OCI-M1 (cell line): ENCODE data around the gene ADPGK.

Experiments
- DNase-seq: peaks from one replicate; lab custom pipeline; 2025; lab: John Stamatoyannopoulos, UW

The ADPGK gene

DNA sequence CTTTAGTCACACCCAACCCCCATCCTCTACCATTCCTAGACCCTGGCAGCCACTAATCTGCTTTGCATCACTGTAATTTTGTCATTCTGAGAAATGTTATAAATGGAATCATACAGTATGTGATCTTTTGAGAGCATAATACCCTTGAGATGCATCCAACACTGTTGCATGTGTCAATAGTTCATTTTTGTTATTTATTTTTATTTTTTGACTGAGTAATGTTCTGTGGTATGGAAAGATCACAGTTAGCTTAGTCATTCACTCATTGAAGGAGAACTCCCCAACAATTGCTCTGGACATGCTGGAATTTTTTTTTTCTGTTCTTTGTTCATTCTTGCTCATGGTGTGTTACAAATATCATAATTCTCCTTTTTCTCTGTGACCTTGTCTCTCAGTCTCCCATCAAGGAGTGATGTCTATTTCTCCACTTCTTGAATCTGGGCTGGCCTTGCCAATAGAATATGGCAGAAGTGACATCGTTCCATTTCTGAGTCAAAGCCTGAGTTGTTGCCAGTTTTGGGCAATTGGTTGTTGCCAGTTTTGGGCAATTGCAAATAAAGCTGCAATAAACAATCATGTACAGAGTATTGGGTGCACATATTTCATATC lies 6.8 kb upstream of the ADPGK start:
- no peak for DNase-seq

DNA sequence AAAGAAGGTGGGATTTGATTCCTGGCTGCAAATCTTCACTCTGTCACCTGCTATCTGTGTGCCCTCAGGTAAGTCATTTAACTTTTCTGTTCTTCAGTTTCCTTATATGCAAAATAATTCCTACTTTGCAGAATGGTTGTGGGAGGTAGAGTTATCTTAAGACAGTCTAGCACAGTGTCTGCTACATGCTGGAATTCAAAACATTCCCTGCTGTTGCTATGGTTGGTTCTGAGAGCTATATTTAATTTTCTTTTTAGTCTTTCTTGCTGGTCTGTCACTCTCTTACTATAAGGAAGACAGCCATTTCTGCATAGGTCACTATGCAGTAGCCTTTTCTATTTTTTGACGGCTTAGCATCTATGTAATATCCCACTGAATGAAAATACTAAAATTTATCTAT lies 4.0 kb upstream of the ADPGK start:
- no peak for DNase-seq

DNA sequence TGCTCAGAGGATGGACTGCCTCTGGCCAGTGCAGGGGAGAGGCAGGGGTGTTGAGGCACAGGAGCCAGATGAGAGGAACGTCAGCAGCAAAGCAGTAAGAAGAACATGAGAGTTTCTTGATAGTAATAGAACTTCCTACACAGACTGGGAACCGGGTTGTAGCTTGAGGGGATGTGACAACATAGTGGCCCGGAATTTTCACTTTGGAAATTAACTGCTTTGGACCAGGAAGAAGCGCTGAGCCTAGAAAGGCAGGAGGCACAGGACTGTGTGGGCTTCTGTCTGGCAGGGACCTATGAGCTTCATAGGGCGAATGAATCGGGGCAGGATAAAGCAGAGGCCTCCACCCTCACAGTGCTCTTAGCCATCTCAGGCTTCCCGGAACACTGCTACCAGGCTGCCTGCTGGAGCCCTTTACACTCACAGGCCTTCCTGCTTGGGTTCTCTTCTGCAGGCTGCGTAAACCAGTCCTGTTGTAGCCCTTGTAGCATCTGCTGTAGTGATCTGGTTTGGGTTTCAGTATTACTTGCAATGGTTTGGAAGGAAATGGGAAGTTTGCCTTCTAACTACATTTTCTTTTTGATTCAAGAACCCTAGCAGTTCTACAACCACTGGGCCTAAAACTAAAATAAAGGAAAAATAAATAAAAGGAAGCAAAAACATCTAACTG lies 3.3 kb upstream of the ADPGK start:
- no peak for DNase-seq

DNA sequence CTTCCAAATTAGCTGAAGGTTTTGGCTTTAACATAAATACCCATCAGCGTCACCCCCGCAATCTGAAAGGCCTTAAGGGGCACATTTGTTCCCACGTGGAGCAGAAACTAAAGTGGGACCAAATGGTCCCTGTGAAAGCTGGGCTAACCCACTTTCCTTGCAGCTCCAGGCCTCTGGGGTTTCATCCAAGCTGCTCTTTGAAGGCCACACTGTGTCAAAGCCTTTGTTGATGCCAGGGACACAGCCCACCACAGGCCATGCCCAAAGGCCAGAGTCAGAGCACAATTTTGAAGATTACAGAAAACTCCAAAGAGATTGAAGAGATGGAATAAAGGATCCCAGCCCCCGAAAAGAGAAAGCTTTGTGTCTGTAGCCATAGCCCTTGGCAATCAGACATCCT lies 2.7 kb upstream of the ADPGK start:
- DNase-seq = no peak

DNA sequence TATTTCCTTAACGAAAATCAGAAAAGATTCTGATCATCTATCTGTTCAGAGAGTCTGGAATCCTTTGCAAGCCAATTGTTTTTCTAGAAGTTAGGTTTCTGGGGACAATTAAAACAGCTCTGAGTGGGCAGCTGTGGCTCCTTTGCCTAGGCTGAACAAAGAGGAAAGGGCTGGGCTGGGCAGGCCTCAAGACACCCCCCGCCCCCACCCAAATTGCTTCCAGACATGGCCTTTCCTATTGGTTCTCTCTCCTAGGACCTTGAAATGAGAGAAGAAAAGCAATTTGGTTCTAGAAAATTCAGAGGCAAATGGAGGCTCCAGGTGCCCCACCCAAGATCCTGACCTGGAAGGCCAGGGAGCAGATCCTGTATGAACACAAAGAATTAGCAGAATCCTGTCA lies 2.3 kb upstream of the ADPGK start:
- DNase-seq = no peak

GRCh38 chr15:72785432-72785831 lies 1.9 kb upstream of the ADPGK start:
- no peak for DNase-seq

DNA sequence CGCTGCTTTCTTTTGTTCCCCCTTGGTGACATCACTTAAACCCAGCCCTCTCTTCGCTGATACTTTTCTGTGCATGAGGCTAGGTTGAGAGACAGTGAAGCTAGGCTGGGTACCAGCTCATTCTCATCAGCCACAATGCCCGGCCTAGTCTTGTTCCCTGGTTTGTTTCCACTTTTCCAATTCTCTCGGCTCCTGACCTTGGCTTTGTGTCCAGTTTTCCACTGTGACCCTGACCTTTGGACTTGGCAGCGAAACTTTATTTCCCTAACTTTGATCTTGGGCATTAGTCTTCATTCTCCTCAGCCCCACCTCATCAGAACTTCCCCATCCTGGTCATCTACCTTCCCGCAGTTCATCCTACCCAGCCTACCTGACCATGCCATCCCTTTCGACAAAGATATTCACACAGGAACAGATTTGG lies 908 bp upstream of the ADPGK start:
- DNase-seq = no peak

- peak; percentile 88 for DNase-seq
These were observed 436 bp downstream of the ADPGK start for GRCh38 chr15:72783004-72783639.

DNA sequence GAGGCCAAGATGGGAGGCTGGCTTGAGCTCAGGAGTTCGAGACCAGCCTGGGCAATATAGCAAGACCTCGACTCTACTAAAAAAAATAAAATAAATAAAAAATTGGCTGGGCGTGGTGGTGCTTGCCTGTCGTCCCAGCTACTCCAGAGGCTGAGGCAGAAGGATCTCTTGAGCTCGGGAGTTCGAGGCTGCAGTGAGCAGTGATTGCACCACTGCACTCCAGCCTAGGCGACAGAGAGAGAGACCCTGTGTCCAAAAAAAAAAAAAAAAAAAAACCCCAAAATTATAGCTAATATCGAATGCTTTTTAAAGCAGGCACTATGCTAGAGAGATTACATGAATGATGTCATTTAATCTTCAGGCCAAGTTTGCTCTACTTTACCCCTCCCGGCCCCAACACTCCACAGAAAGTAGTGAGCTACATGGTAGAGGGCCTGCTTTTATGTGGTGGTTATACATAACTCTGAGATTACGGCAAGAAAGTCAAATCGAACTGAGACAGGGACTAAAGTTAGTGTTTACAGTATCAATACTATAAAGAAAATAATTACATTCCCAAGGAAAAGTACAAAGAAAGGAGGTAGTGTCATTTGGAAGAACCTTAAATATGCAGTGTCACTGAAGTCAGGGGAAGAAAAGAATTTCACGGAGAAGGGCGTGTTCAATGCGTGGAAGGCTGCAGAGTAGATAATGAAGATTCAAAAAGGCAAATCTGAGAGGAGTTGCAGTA lies 1.1 kb downstream of the ADPGK start:
- no peak for DNase-seq

DNA sequence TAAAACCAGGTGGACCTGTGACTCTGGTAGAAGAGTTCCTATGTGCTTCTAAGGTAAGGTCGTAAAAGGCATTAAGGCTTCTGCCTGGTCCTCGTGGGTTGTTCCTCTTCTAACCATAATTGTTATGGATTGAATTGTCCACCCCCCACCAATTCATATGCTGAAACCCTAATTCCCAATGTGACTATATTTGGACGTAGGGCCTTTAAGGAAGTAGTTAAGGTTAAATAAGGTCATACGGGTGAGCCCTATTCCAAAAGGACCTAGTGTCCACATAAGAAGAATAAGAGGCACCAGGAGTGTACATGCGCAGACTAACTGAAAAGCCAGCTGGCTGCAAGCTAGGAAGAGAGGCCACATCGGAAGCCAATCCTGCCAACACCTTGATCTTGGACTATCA lies 1.9 kb downstream of the ADPGK start:
- no peak for DNase-seq

GRCh38 chr15:72778796-72779195 lies 4.8 kb downstream of the ADPGK start:
- no peak for DNase-seq

- DNase-seq = peak; percentile 44
These were observed 8.7 kb downstream of the ADPGK start for GRCh38 chr15:72774696-72775383.

DNA sequence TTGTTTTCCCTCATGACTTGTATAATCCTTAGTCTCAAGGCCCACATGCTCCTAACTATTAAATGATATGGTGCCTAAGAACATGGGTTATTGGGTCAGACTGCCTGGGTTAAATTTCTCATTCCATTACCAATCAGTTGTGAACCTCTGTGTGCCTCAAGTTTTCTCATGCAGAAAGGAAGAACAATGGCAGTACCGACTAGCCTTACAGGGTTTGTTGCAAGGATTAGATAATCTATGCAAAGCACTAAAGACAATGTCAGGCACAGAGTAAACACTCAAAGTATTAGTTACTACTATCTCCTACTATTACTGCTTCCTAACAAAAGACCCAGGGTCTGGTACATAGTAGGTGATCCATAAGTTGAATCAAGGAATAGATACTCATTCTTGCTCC lies 12.2 kb downstream of the ADPGK start:
- DNase-seq = no peak

DNA sequence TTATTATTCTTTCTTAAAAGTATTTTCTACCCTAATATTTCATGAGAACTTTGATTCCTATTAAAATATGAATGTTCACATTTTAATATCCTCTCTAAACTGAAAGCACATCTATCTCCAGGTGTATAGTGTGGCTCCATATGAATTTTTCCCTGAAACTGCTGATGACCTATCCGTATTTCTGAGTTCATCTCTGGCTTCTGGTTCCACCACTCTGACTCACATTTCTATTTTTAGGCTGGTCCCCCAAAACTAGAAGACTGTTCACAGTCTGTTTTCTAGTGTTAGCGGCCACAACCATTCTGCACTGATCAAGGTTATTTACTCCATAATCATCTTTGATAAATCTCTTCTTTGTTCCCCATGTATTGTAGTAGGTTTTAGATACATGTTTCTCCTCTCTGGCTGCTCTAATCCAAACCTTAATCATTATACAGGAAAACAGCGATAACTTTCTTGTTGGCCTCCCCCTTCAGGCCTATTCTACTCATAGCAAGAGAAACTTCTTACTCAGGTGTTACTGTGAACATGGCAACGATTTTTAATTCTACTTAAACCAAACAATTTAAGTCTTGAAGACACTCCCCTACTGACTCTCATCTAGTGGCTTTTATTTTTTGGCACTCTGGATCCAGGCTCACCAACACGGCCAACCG lies 12.8 kb downstream of the ADPGK start:
- no peak for DNase-seq

DNA sequence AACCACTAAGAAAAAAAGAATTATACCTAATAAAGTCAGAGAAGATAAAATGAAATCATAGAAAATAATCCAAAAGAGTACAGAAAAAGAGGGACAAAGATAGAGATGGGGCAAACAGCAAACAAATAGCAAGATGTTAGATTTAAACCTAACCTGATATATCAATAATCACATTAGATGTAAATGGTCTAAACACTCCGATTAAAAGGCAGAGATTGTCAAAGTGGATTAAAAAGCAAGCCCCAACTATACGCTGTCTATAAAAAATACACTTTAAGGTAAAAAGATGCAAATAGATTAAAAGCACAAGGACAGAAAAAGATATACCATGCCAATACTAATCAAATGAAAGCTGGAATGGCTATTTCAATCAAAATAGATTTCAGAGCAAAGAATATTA lies 16.8 kb downstream of the ADPGK start:
- no peak for DNase-seq

GRCh38 chr15:72766025-72766424 lies 17.5 kb downstream of the ADPGK start:
- DNase-seq = no peak

DNA sequence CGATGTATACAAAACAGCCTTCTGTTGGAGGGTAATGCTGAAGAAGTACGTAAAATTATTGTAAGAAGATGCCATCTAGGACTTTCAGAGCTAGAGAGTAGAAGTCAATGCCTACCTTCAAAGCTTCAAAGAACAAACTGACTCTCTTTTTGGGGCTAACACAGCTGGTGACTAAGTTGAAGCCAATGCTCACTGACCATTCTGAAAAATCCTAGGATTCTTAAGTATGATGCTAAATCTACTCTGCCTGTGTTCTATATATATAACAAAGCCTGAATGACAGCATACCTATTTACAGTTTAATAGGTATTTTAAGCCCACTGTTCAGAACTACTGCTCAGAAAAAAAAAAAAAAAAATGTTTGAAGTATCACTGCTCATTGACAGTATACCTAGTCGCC lies 18.9 kb downstream of the ADPGK start:
- DNase-seq = no peak

GRCh38 chr15:72760590-72761260 lies 22.8 kb downstream of the ADPGK start:
- no peak for DNase-seq

GRCh38 chr15:72758182-72758581 lies 25.4 kb downstream of the ADPGK start:
- no peak for DNase-seq

DNA sequence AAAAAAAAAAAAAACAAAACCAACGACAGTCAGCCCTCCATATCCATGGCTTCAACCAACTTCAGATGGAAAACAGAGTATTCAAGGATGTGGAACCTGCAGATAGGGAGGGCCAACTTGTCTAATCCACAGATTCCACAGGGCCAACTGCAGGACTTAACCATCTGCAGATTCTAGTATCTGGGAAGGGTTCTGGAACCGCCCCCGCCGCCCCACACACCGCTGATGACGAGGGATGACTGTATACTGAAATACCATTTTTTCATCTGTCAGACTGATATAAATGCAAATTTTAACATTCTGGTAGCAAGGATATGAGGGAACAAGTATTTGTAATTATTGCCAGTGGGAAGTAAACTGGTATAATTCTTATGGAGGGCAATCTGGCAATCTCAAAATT lies 29.5 kb downstream of the ADPGK start:
- no peak for DNase-seq

- DNase-seq = peak; percentile 25
These were observed 31.7 kb downstream of the ADPGK start for GRCh38 chr15:72751751-72752455.
